Stomach (tissue), 4 donors: ENCODE data around the gene PCLAF.

ENCODE experiments used
- CTCF ChIP-seq, 7 experiments: fragments of 450-650 bp in 4 of 7; fragments of 200-600 bp in 3 of 7; sonication (generic) in 3 of 7; IDR thresholded peaks; one replicate each; pipeline ENCODE4 v1.5.1; 2016 to 2019; ENCODE audit warnings: antibody characterized with exemption in 7 of 7, control low read depth in 2 of 7, mild to moderate bottlenecking in 1 of 7
- EP300 ChIP-seq: sonication (generic); formaldehyde crosslinking; IDR thresholded peaks from one replicate; pipeline ENCODE4 v1.6.1; 2017; ENCODE audit warnings: antibody characterized with exemption
- POLR2A ChIP-seq, 4 donors: fragments of 450-650 bp; IDR thresholded peaks; one replicate each; pipeline ENCODE4 v1.6.1; 2016; ENCODE audit warnings: antibody characterized with exemption in 4 of 4, control low read depth in 2 of 4, mild to moderate bottlenecking in 1 of 4, moderate library complexity in 1 of 4
- POLR2AphosphoS5 ChIP-seq, 3 donors: sonication (generic); formaldehyde crosslinking; IDR thresholded peaks; one replicate each; pipeline ENCODE4 v1.6.1; 2016; ENCODE audit warnings: antibody characterized with exemption in 3 of 3

- TF ChIP-seq POLR2A (IDR thresholded peaks at IDR 0.05) (no peak), CTCF (IDR thresholded peaks at IDR 0.05) (no peak), POLR2AphosphoS5 (IDR thresholded peaks at IDR 0.05) (no peak), EP300 (no peak)
These were observed 47.0 kb downstream of the PCLAF start for GRCh38 chr15:64333986-64334929.
